NCI-H446 treated with DMSO at 0.1 percent for 48 hours (cell line): ENCODE results near the gene METAP1D.
"Not testable (repeated sequence)": the region's sequence is repeated elsewhere in the genome, so short reads cannot be mapped to it uniquely, and the experiment has no call there.

Source experiments
- DNase-seq: peaks from one replicate; lab custom pipeline; 2025; lab: John Stamatoyannopoulos, UW

METAP1D gene

GRCh38 chr2:172102391-172103359 lies 102.9 kb downstream of the METAP1D start, which contains the start of gene DLX2:
TSS of gene DLX2 (minus strand) at chr2:172102900. CDS start at chr2:172102538, 362 bp downstream.
- DNase-seq: peak; percentile 89

- DNase-seq: peak; percentile 11
Measured at GRCh38 chr2:172103471-172104272, 103.9 kb downstream of the METAP1D start.

- DNase-seq: no peak
Measured at GRCh38 chr2:172105471-172106107, 105.8 kb downstream of the METAP1D start.

- no peak for DNase-seq
Measured at GRCh38 chr2:172106108-172106961, 106.6 kb downstream of the METAP1D start.

- no peak for DNase-seq
Measured at GRCh38 chr2:172107690-172108586, 108.2 kb downstream of the METAP1D start.

- no peak for DNase-seq
Measured at GRCh38 chr2:172108587-172108930, 108.8 kb downstream of the METAP1D start.

GRCh38 chr2:172109256-172109987 lies 109.7 kb downstream of the METAP1D start:
- no peak for DNase-seq

- DNase-seq: no peak
Measured at GRCh38 chr2:172109988-172110811, 110.4 kb downstream of the METAP1D start.

- DNase-seq: peak; percentile 17
Measured at GRCh38 chr2:172113617-172114016, 113.9 kb downstream of the METAP1D start.

GRCh38 chr2:172114176-172114575 lies 114.4 kb downstream of the METAP1D start:
- DNase-seq: not testable (repeated sequence)

GRCh38 chr2:172114579-172114978 lies 114.8 kb downstream of the METAP1D start:
- DNase-seq: no peak

GRCh38 chr2:172116107-172116506 lies 116.4 kb downstream of the METAP1D start:
- no peak for DNase-seq

- DNase-seq: no peak
Measured at GRCh38 chr2:172119089-172119488, 119.3 kb downstream of the METAP1D start.

GRCh38 chr2:172120118-172120517 lies 120.4 kb downstream of the METAP1D start:
- DNase-seq: no peak

GRCh38 chr2:172128484-172128883 lies 128.7 kb downstream of the METAP1D start:
- no peak for DNase-seq

GRCh38 chr2:172129404-172129803 lies 129.7 kb downstream of the METAP1D start:
- DNase-seq: no peak
